ENCODE data around the gene VCL.

GRCh38 chr10:74120911-74121310, 123.0 kb downstream of the VCL start:
- TF ChIP-seq CTCF (IDR thresholded peaks at IDR 0.05; ENCODE audit: insufficient read depth, low read length) (no peak), REST (IDR thresholded peaks at IDR 0.05; ENCODE audit: insufficient replicate concordance, low read depth) (no peak), POLR2AphosphoS5 (IDR thresholded peaks at IDR 0.05; ENCODE audit: low read depth) (no peak)

Measured in HL-60 (cell line).